Neural cell (in vitro differentiated cells): ENCODE data around the gene LTB4R2. TPM values are rescaled to one million over a fixed set of nuclear protein-coding genes. Genes with fewer than 3 reads are reported as not detected.

Experiments
- H2AFZ ChIP-seq: fragments of 200-600, 300-800 bp; sonication (generic), shearing (Covaris generic); 2 replicates; pipeline ENCODE4 v1.6.0; 2014; ENCODE audit warnings: low read depth, mild to moderate bottlenecking, antibody characterized with exemption, low read length, moderate library complexity
- H3F3A ChIP-seq: fragments of 200-600 bp; shearing (Covaris generic); 2 replicates; pipeline ENCODE4 v1.6.1; 2016; ENCODE audit warnings: mild to moderate bottlenecking, moderate library complexity, mixed read lengths, antibody characterized with exemption, low read length; ENCODE audit not compliant: insufficient read depth, poor library complexity, severe bottlenecking
- H3K27ac ChIP-seq: fragments of 200-600, 300-800 bp; sonication (generic), shearing (Covaris generic); 2 replicates; pipeline ENCODE4 v1.5.1; 2014; ENCODE audit warnings: mild to moderate bottlenecking, low read length, moderate library complexity
- H3K27me3 ChIP-seq: fragments of 300-800, 200-600 bp; sonication (generic), shearing (Covaris generic); 2 replicates; pipeline ENCODE4 v1.6.0; 2014; ENCODE audit warnings: mild to moderate bottlenecking, low read depth, low read length, moderate library complexity; ENCODE audit not compliant: insufficient read depth
- H3K36me3 ChIP-seq: fragments of 300-800, 200-600 bp; sonication (generic), shearing (Covaris generic); 2 replicates; pipeline ENCODE4 v1.5.1; 2014; ENCODE audit warnings: mild to moderate bottlenecking, antibody characterized with exemption, low read length, moderate library complexity; ENCODE audit not compliant: insufficient read depth
- H3K4me2 ChIP-seq: fragments of 300-800, 200-600 bp; sonication (generic), shearing (Covaris generic); 2 replicates; pipeline ENCODE4 v1.6.0; 2014; ENCODE audit warnings: mild to moderate bottlenecking, low read length
- H3K4me3 ChIP-seq: fragments of 300-800, 200-600 bp; sonication (generic), shearing (Covaris generic); 2 replicates; pipeline ENCODE4 v1.5.1; 2014; ENCODE audit warnings: mild to moderate bottlenecking, low read length, moderate library complexity
- H3K79me2 ChIP-seq: fragments of 200-600 bp; shearing (Covaris generic); replicated peaks from 2 replicates; pipeline ENCODE4 v1.6.0; 2014; ENCODE audit warnings: mild to moderate bottlenecking, low read length, moderate library complexity; ENCODE audit not compliant: insufficient read depth
- H3K9ac ChIP-seq: fragments of 300-800, 200-600 bp; sonication (generic), shearing (Covaris generic); 2 replicates; pipeline ENCODE4 v1.6.1; 2016; ENCODE audit warnings: mild to moderate bottlenecking, low read length, mixed read lengths
- H3K9me2 ChIP-seq: fragments of 200-600 bp; shearing (Covaris generic); 2 replicates; pipeline ENCODE4 v1.6.1; 2016; ENCODE audit warnings: mild to moderate bottlenecking, low read length, mixed read lengths; ENCODE audit not compliant: insufficient read depth
- H3K9me3 ChIP-seq: fragments of 200-600, 300-800 bp; sonication (generic), shearing (Covaris generic); 2 replicates; pipeline ENCODE4 v1.6.1; 2016; ENCODE audit warnings: mild to moderate bottlenecking, mixed run types, low read length, moderate library complexity, mixed read lengths
- H4K20me1 ChIP-seq: fragments of 200-600 bp; shearing (Covaris generic); 2 replicates; pipeline ENCODE4 v1.6.1; 2016; ENCODE audit warnings: mild to moderate bottlenecking, mixed run types; ENCODE audit not compliant: insufficient read depth
- CTCF ChIP-seq: fragments of 450-650 bp; IDR thresholded peaks from 2 replicates; pipeline ENCODE4 v1.5.1; 2014; ENCODE audit warnings: antibody characterized with exemption, mild to moderate bottlenecking, moderate library complexity; ENCODE audit not compliant: poor library complexity, severe bottlenecking
- EP300 ChIP-seq: fragments of 450-650 bp; conservative IDR thresholded peaks from 2 replicates; pipeline ENCODE4 v1.6.1; 2014; ENCODE audit warnings: antibody characterized with exemption, mild to moderate bottlenecking, moderate library complexity; ENCODE audit not compliant: poor library complexity, severe bottlenecking
- EZH2 ChIP-seq: fragments of 200-600, 300-800 bp; shearing (Covaris generic), sonication (generic); IDR thresholded peaks from 2 replicates; pipeline ENCODE4 v1.6.1; 2014; ENCODE audit warnings: antibody characterized with exemption, low read length, borderline replicate concordance, mild to moderate bottlenecking; ENCODE audit not compliant: insufficient read depth, poor library complexity, severe bottlenecking
- MXI1 ChIP-seq: fragments of 450-650 bp; conservative IDR thresholded peaks from 2 replicates; pipeline ENCODE4 v1.6.1; 2014; ENCODE audit warnings: antibody characterized with exemption, mild to moderate bottlenecking; ENCODE audit not compliant: poor library complexity, severe bottlenecking
- POLR2AphosphoS5 ChIP-seq: IDR thresholded peaks from 2 replicates; pipeline ENCODE4 v1.6.1; 2012
- RAD21 ChIP-seq: fragments of 450-650 bp; conservative IDR thresholded peaks from 2 replicates; pipeline ENCODE4 v1.6.1; 2014; ENCODE audit warnings: antibody characterized with exemption, mild to moderate bottlenecking, moderate library complexity
- REST ChIP-seq: IDR thresholded peaks from 2 replicates; pipeline ENCODE4 v1.6.1; 2012; ENCODE audit warnings: borderline replicate concordance
- SMC3 ChIP-seq: fragments of 450-650 bp; conservative IDR thresholded peaks from 2 replicates; pipeline ENCODE4 v1.6.1; 2014; ENCODE audit warnings: antibody characterized with exemption, mild to moderate bottlenecking, moderate library complexity; ENCODE audit not compliant: poor library complexity
- TAF1 ChIP-seq: IDR thresholded peaks from 2 replicates; pipeline ENCODE4 v1.6.1; 2012; ENCODE audit warnings: low read depth
- polyA plus RNA-seq: library from polyadenylated mRNA; depleted of rRNA; stranded (reverse); fragments of >200 nt; gene quantifications from 2 replicates; pipeline ENCODE4 v1.2.3, GENCODE V29; 2014

The LTB4R2 gene
- polyA plus RNA-seq, 1 donor from 2014 or later = 5.0 TPM

GRCh38 chr14:24332268-24332993 is 22.5 kb downstream of the LTB4R2 start:
- H3K27me3 ChIP-seq = peaks cover 71% of the 10 kb centered on the region
- H2AFZ ChIP-seq = no peak overlapping the region
- H3K27ac ChIP-seq = no peak overlapping the region
- H3K79me2 ChIP-seq = no peaks in the 10 kb centered on the region
- H4K20me1 ChIP-seq = no peaks in the 10 kb centered on the region
- H3K9me2 ChIP-seq = no peaks in the 10 kb centered on the region
- TF ChIP-seq EZH2 (no peak), CTCF (peak; percentile 70), TAF1 (no peak), SMC3 (peak; percentile 56), MXI1 (no peak), REST (no peak), EP300 (no peak), RAD21 (peak; percentile 44), POLR2AphosphoS5 (no peak)
- peak overlapping the region; percentile 54 for H3K4me3 ChIP-seq
- no peak overlapping the region for H3K9ac ChIP-seq
- H3K36me3 ChIP-seq = no peaks in the 10 kb centered on the region
- H3K4me2 ChIP-seq = no peak overlapping the region
- no peaks in the 10 kb centered on the region for H3F3A ChIP-seq
- H3K9me3 ChIP-seq = no peaks in the 10 kb centered on the region

GRCh38 chr14:24334431-24335291 is 24.7 kb downstream of the LTB4R2 start, which contains the start of gene ADCY4:
Gene ADCY4 (minus strand): TSS chr14:24335071. CDS start chr14:24334652, 419 bp downstream.
- Histone ChIP-seq H3K4me2 (no peak within 1 kb of the TSS), H3K9ac (no peak within 1 kb of the TSS), H3F3A (no peaks in the 10 kb centered on the region), H4K20me1 (no peaks in the 10 kb centered on the region), H3K27me3 (peaks cover 93% of the 10 kb centered on the region), H3K4me3 (peak within 1 kb of the TSS; percentile 56), H3K36me3 (no peaks in the 10 kb centered on the region), H3K9me3 (no peaks in the 10 kb centered on the region), H2AFZ (no peak within 1 kb of the TSS), H3K79me2 (no peaks in the 10 kb centered on the region), H3K9me2 (no peaks in the 10 kb centered on the region), H3K27ac (no peak within 1 kb of the TSS)
- TF ChIP-seq EZH2 = peak; percentile 57
- no peak for TF ChIP-seq POLR2AphosphoS5
